ENCODE measurements around the gene ENPP3.

DNA sequence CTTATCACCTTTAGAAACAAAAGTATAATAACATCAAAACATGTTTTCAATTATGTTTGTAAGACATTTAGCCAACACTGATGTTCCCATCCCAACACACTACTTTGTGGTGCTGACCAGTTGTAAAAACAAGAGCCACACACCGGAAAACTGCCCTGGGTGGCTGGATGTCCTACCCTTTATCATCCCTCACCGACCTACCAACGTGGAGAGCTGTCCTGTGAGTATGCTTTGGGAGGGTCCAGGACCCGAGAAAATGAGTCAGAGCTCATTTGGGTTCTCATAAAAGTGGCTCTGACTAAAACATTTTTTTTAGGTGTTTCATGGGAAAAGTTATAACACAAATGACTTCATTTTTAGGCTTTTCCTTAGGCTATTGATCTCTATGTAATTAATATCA lies 103.1 kb downstream of the ENPP3 start:
- TF ChIP-seq CTCF (tag by site-specific recombination; IDR thresholded peaks at IDR 0.05) (no peak), KLF10 (tag by site-specific recombination; IDR thresholded peaks at IDR 0.05) (no peak), TCF7L2 (IDR thresholded peaks at IDR 0.05; ENCODE audit: borderline replicate concordance, low read depth, low read length) (no peak), ZNF510 (tag by site-specific recombination; IDR thresholded peaks at IDR 0.05; ENCODE audit: insufficient replicate concordance) (no peak), ZNF76 (tag by site-specific recombination; IDR thresholded peaks at IDR 0.05; ENCODE audit: borderline replicate concordance, low read depth) (no peak), ZNF112 (tag by site-specific recombination; IDR thresholded peaks at IDR 0.05) (no peak), ZFP3 (tag by site-specific recombination; IDR thresholded peaks at IDR 0.05; ENCODE audit: low read depth) (no peak), ZNF544 (tag by site-specific recombination; IDR thresholded peaks at IDR 0.05) (no peak), ATF2 (tag by site-specific recombination; IDR thresholded peaks at IDR 0.05; ENCODE audit: low read depth) (no peak), SP2 (tag by site-specific recombination; IDR thresholded peaks at IDR 0.05) (no peak), ZNF140 (tag by site-specific recombination; IDR thresholded peaks at IDR 0.05) (no peak), ZNF600 (tag by site-specific recombination; IDR thresholded peaks at IDR 0.05) (no peak)
- TF ChIP-seq, protein P1, sequence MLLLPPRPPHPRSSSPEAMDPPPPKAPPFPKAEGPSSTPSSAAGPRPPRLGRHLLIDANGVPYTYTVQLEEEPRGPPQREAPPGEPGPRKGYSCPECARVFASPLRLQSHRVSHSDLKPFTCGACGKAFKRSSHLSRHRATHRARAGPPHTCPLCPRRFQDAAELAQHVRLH (tag by site-specific recombination; IDR thresholded peaks at IDR 0.05), result no peak
